ENCODE results near the gene SLC6A5. TPM values are rescaled to one million over a fixed set of nuclear protein-coding genes. Genes with fewer than 3 reads are reported as not detected.

The SLC6A5 gene
- total RNA-seq, 4 donors from 2014 or later = not detected

DNA sequence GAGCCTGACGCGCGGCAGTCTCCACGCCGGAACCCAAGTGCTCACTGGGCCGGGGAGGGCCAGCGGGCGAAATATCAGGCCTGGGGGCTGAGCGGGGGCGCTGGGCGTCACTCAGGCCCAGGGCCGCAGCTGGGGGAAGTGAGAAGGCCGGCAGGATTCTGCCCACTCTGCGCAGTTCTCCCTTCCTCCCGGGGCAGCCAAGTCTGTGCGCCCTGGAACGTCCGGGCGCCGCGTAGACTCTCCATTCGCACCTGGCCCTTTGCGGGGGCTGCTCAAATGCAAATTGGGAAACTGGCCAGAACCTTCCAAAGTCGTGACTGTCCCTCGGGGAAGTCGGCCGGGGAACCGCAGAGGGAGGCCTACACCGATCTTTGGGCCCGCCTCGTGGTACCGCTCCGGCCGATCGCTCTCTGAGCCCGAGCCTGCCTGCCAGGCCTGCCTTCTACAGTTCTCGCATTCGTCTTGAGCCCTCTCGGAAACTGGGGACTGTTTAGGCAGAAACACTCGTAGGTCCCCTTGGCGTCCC lies 2.2 kb upstream of the SLC6A5 start:
- Histone ChIP-seq H3K9me3 (no peaks in the 10 kb centered on the region), H3K27me3 (peaks cover 0 to 89% of the 10 kb centered on the region in 2 donors), H3K27ac (no peak overlapping the region), H3K4me1 (peaks cover 0 to 23% (median 0%) of the 10 kb centered on the region in 4 donors), H3K4me3 (peak overlapping the region in 1 of 4 donors; percentile 23), H3K36me3 (no peaks in the 10 kb centered on the region)
- DNase-seq (ENCODE audit: low spot score in 2 of 2) = no peak
- TF ChIP-seq POLR2A (IDR thresholded peaks at IDR 0.05) (no peak), EP300 (IDR thresholded peaks at IDR 0.05) (no peak)
- TF ChIP-seq, protein P1, sequence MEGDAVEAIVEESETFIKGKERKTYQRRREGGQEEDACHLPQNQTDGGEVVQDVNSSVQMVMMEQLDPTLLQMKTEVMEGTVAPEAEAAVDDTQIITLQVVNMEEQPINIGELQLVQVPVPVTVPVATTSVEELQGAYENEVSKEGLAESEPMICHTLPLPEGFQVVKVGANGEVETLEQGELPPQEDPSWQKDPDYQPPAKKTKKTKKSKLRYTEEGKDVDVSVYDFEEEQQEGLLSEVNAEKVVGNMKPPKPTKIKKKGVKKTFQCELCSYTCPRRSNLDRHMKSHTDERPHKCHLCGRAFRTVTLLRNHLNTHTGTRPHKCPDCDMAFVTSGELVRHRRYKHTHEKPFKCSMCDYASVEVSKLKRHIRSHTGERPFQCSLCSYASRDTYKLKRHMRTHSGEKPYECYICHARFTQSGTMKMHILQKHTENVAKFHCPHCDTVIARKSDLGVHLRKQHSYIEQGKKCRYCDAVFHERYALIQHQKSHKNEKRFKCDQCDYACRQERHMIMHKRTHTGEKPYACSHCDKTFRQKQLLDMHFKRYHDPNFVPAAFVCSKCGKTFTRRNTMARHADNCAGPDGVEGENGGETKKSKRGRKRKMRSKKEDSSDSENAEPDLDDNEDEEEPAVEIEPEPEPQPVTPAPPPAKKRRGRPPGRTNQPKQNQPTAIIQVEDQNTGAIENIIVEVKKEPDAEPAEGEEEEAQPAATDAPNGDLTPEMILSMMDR (IDR thresholded peaks at IDR 0.05) = no peak
- WGBS, 2 donors = 2% methylated on average over 17 to 29 of the region's 41 CpGs

DNA sequence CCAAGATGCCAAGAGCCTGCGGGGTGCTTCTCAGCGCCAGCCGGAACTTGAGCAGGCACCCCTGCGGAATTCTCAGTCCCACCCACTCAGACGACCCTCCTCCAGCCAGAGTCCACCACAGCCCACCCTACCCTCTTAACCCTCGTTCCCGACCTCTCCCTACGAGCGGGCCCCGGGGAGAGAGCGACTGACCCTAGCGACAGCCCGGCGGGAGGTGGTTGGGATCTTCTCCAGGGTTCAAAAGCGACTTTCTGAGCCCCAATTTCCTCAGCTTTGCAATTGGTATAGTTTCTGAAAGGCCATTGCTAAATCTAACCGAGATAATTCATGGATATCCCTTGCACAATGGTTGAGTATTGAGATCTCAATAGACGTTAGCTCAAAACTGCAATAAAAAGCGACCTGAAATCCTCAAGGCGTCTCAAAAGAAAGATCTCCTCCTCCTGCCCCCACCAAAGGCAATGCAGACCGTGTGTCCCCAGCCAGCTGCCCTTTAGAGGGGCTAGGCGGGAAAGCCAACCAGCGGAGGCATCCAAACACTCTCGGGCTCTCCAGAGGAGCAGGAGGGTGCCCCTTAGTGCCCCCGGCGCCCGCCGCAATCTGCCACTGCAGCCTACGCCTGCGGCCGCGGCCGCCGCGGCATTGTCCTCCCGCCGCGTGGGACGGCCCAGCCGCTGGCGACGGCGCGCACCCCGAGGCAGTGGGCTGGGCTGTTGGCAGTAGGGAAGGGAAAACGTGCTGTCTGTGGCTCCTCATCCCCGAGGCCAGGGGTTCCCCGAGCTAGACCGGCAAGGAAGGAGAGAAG lies 1.5 kb upstream of the SLC6A5 start:
- peaks cover 0 to 96% of the 10 kb centered on the region in 2 donors for H3K27me3 ChIP-seq
- TF ChIP-seq EP300 (IDR thresholded peaks at IDR 0.05) = no peak
- no peak for TF ChIP-seq POLR2A (IDR thresholded peaks at IDR 0.05)
- TF ChIP-seq, protein P1 (IDR thresholded peaks at IDR 0.05) = no peak
- 2% methylated on average over 33 to 43 of the region's 48 CpGs for WGBS, 2 donors

DNA sequence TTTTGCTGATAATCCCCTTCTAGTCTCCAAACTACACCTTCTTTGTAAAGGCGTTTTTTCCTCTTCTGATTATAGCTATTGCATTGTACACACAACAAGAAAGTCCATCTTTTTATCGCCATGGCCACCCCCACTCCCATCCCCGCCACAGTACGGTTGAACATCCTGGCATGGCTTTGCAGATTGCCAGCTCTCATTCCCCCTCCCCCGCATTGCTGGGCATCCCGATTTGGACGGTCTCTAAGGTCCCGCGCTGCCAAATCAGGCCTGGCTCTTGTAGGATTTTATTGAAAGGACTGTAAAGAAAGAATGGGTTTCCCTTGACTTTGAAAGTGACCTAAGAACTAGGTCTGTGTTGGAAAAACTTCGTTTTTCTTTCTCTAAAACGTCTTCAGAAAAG lies 916 bp upstream of the SLC6A5 start:
- Histone ChIP-seq H3K4me3 (no peak overlapping the region), H3K27me3 (peaks cover 0 to 99% of the 10 kb centered on the region in 2 donors), H3K9me3 (no peaks in the 10 kb centered on the region), H3K27ac (no peak overlapping the region), H3K4me1 (peaks cover 0 to 23% (median 0%) of the 10 kb centered on the region in 4 donors), H3K36me3 (no peaks in the 10 kb centered on the region)
- WGBS, 2 donors = 4 to 9% methylated on average over 11 of the region's 11 CpGs
- no peak for DNase-seq (ENCODE audit: low spot score in 2 of 2)
- TF ChIP-seq POLR2A (IDR thresholded peaks at IDR 0.05) (no peak), EP300 (IDR thresholded peaks at IDR 0.05) (no peak)
- TF ChIP-seq, protein P1 (IDR thresholded peaks at IDR 0.05) = no peak

More for the DNA sequence above, 1.5 kb upstream of the SLC6A5 start:
- DNase-seq (ENCODE audit: low spot score in 2 of 2) = no peak
- Histone ChIP-seq H3K36me3 (no peaks in the 10 kb centered on the region), H3K4me1 (peaks cover 0 to 23% (median 0%) of the 10 kb centered on the region in 4 donors), H3K9me3 (no peaks in the 10 kb centered on the region), H3K4me3 (no peak overlapping the region), H3K27ac (no peak overlapping the region)

- peaks cover 0 to 99% of the 10 kb centered on the region in 2 donors for H3K27me3 ChIP-seq
- TF ChIP-seq POLR2A (IDR thresholded peaks at IDR 0.05) (no peak), EP300 (IDR thresholded peaks at IDR 0.05) (no peak)
- TF ChIP-seq, protein P1 (IDR thresholded peaks at IDR 0.05) = no peak
- WGBS, 2 donors = 18 to 19% methylated on average over 10 of the region's 10 CpGs
Observed at GRCh38 chr11:20600020-20600346, 575 bp downstream of the SLC6A5 start.

DNA sequence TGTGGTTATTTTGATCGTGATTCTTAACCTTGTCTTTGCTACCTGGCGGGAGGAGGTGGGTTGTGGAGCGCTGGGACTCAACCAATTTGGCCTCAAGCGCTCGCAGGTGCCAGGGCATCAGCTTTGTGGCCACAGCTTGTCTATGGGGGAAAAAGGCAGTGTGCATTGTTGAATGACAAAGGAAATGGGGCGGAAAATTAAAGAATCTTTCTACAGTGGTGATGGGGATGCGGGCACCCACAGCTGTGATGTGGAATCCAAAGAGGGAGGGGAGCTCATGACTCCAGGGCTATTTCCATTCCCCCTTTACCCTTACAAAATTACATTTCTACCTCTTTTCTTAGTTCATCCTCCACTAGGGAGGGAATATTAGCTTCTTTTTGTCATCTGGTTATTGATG lies 1.1 kb downstream of the SLC6A5 start:
- TF ChIP-seq, protein P1 (IDR thresholded peaks at IDR 0.05) = no peak
- no peak for TF ChIP-seq POLR2A (IDR thresholded peaks at IDR 0.05)
- TF ChIP-seq EP300 (IDR thresholded peaks at IDR 0.05) = no peak
- Histone ChIP-seq H3K36me3 (no peaks in the 10 kb centered on the region), H3K27ac (no peak overlapping the region), H3K9me3 (no peaks in the 10 kb centered on the region), H3K4me3 (no peak overlapping the region), H3K27me3 (peaks cover 0 to 99% of the 10 kb centered on the region in 2 donors), H3K4me1 (peaks cover 0 to 31% (median 0%) of the 10 kb centered on the region in 4 donors)
- WGBS, 2 donors = 10 to 13% methylated on average over 7 of the region's 7 CpGs
- no peak for DNase-seq (ENCODE audit: low spot score in 2 of 2)

More at GRCh38 chr11:20600020-20600346, 575 bp downstream of the SLC6A5 start:
- H3K27ac ChIP-seq = no peak overlapping the region
- no peak overlapping the region for H3K4me3 ChIP-seq
- peaks cover 0 to 27% (median 0%) of the 10 kb centered on the region in 4 donors for H3K4me1 ChIP-seq
- H3K9me3 ChIP-seq = no peaks in the 10 kb centered on the region
- no peaks in the 10 kb centered on the region for H3K36me3 ChIP-seq
- DNase-seq (ENCODE audit: low spot score in 2 of 2) = no peak

Measured in tibial nerve (tissue), 4 donors.